HepG2 (cell line): ENCODE results near the gene DPM2. TPM values are rescaled to one million over a fixed set of nuclear protein-coding genes. Genes with fewer than 3 reads are reported as not detected.

Source experiments
- HMGXB3 ChIP-seq: sonication (generic); formaldehyde crosslinking; IDR thresholded peaks from 2 replicates; pipeline ENCODE4 v1.4.0; 2020; ENCODE audit warnings: missing genetic modification reagents, borderline replicate concordance
- HOXA5 ChIP-seq: sonication (generic); formaldehyde crosslinking; IDR thresholded peaks from 2 replicates; pipeline ENCODE4 v1.4.0; 2020; ENCODE audit warnings: missing genetic modification reagents
- MAFF ChIP-seq: IDR thresholded peaks from 2 replicates; pipeline ENCODE4 v1.6.1; 2011; ENCODE audit warnings: low read depth, low read length, improper control_type of control experiment
- PHF20 ChIP-seq: sonication (generic); formaldehyde crosslinking; IDR thresholded peaks from 2 replicates; pipeline ENCODE4 v1.5.0; 2020; ENCODE audit warnings: mild to moderate bottlenecking, missing genetic modification reagents
- SALL1 ChIP-seq: sonication (generic); formaldehyde crosslinking; IDR thresholded peaks from 2 replicates; pipeline ENCODE4 v1.8.0; 2022; ENCODE audit warnings: mild to moderate bottlenecking, missing genetic modification reagents
- ZFP1 ChIP-seq: IDR thresholded peaks from 2 replicates; pipeline ENCODE4 v1.6.1; 2016
- ZNF329 ChIP-seq: sonication (generic); formaldehyde crosslinking; IDR thresholded peaks from 2 replicates; pipeline ENCODE4 v1.9.0; 2021; ENCODE audit warnings: low read depth, mild to moderate bottlenecking, missing genetic modification reagents
- ZNF776 ChIP-seq: sonication (generic); formaldehyde crosslinking; IDR thresholded peaks from 2 replicates; pipeline ENCODE4 v1.4.0; 2020; ENCODE audit warnings: mild to moderate bottlenecking, missing genetic modification reagents
- polyA plus RNA-seq, 8 experiments: library from polyadenylated mRNA; depleted of rRNA in 3 of 8; stranded (reverse) in 7 of 8; unstranded in 1 of 8; fragments of >200 nt; fragmentation: Illumina TruSeq in 4 of 8; extraction: Trizol in 4 of 8; gene quantifications; 2 replicates each; pipeline versions ENCODE4 v1.2.1 to v1.2.3, GENCODE V29; 2011 to 2016; ENCODE audit warnings: low read depth in 4 of 8, missing spikeins in 1 of 8, mixed read lengths in 1 of 8; ENCODE audit not compliant: insufficient read depth in 1 of 8
- total RNA-seq, 5 experiments: library from RNA; depleted of rRNA; stranded (reverse); fragments of >200 nt; fragmentation: Illumina TruSeq; extraction: Trizol; gene quantifications; 2 replicates each; pipeline ENCODE4 v1.2.3, GENCODE V29; 2016; ENCODE audit warnings: low read depth in 1 of 5
- TF ChIP-seq, protein P1 (sequence below): sonication (generic); formaldehyde crosslinking; IDR thresholded peaks from 2 replicates; pipeline ENCODE4 v1.4.0; 2020; ENCODE audit warnings: mild to moderate bottlenecking, missing genetic modification reagents

The DPM2 gene
- total and polyA plus RNA-seq, 2 of the 13 experiments (the other 11 are each of a cell fraction or from before 2014, with no cell fraction given): 24.8 to 35.3 TPM

- no peak for TF ChIP-seq ZFP1
- TF ChIP-seq HMGXB3 (CRISPR knock-in tag): 0 out of 2 replicates have a peak, but pooled peaks have one; percentile 17
- TF ChIP-seq HOXA5: no peak
- TF ChIP-seq PHF20 (CRISPR knock-in tag): no peak
- TF ChIP-seq SALL1 (CRISPR knock-in tag): peak; percentile 70
- TF ChIP-seq, protein P1, sequence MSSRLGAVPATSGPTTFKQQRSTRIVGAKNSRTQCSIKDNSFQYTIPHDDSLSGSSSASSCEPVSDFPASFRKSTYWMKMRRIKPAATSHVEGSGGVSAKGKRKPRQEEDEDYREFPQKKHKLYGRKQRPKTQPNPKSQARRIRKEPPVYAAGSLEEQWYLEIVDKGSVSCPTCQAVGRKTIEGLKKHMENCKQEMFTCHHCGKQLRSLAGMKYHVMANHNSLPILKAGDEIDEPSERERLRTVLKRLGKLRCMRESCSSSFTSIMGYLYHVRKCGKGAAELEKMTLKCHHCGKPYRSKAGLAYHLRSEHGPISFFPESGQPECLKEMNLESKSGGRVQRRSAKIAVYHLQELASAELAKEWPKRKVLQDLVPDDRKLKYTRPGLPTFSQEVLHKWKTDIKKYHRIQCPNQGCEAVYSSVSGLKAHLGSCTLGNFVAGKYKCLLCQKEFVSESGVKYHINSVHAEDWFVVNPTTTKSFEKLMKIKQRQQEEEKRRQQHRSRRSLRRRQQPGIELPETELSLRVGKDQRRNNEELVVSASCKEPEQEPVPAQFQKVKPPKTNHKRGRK: no peak
- TF ChIP-seq MAFF: no peak
- no peak for TF ChIP-seq ZNF776 (CRISPR knock-in tag)
- no peak for TF ChIP-seq ZNF329 (CRISPR knock-in tag)
Measured at GRCh38 chr9:127987103-127987614, 49.5 kb upstream of the DPM2 start (continued).
